Mucosa of descending colon (tissue), 3 donors: ENCODE measurements around the gene ABLIM2. TPM values are rescaled to one million over a fixed set of nuclear protein-coding genes. Genes with fewer than 3 reads are reported as not detected.
A peak's percentile ranks its signal among the peaks of the same experiment; 100 is the strongest.

Experiments used
- ATAC-seq: fragments of 200-7000 bp; cut with Tn5 transposase; one replicate; pipeline ENCODE4 v1.9.1; 2020; ENCODE audit warnings: mild to moderate bottlenecking, moderate library complexity
- DNase-seq, 3 donors: peaks; one replicate each; pipeline ENCODE4 v3.0.0-alpha.2; 2020
- H3K36me3 ChIP-seq: fragments of 200-600 bp; one replicate; pipeline ENCODE4 v1.8.0; 2021; ENCODE audit warnings: low read depth, mild to moderate bottlenecking
- H3K4me1 ChIP-seq: fragments of 200-600 bp; one replicate; pipeline ENCODE4 v1.8.0; 2021; ENCODE audit warnings: low read depth, mild to moderate bottlenecking
- H3K4me3 ChIP-seq: fragments of 200-600 bp; one replicate; pipeline ENCODE4 v1.8.0; 2021; ENCODE audit warnings: mild to moderate bottlenecking
- H3K9me3 ChIP-seq: fragments of 200-600 bp; one replicate; pipeline ENCODE4 v1.8.0; 2021; ENCODE audit warnings: mild to moderate bottlenecking
- intact Hi-C, 2 donors: fragments of 100-400 bp; cut with DNase I in 1 of 2; cut with micrococcal nuclease in 1 of 2; formaldehyde crosslinking; loops; one replicate each; pipeline versions ENCODE4 v1.11.0 to v1.11.1; 2022; cut with DNase I, micrococcal nuclease
- total RNA-seq, 3 donors: library from RNA; stranded (reverse); fragmentation: NEBNext Ultra II Directional in 2 of 3; extraction: Animal tissue kit (Norgen Biotek cat#: 25700) in 2 of 3; gene quantifications; one replicate each; pipeline versions ENCODE4 v1.2.1 to v1.2.4, GENCODE V29; 2021 to 2023
- TF ChIP-seq, protein P1 (sequence below): fragments of 200-600 bp; IDR thresholded peaks from one replicate; pipeline ENCODE4 v1.8.0; 2022; ENCODE audit warnings: antibody characterized with exemption, mild to moderate bottlenecking
- donor health status: DM: no; HTN: no; CAD: no; lungs with moderate emphysema.
- donor health status: DM: no; HTN: no; CAD: no.
- donor health status: DM: no; HTN: yes; CAD: no.

ABLIM2 gene
- total RNA-seq, 3 donors from 2014 or later, result 15.0 to 15.8 (median 15.5) TPM

GRCh38 chr4:8109406-8110065 is 49.1 kb downstream of the ABLIM2 start:
- ATAC-seq (no peak), DNase-seq (peak in 1 of 3 donors; percentile 24)
- H3K4me3 ChIP-seq, result no peak overlapping the region
- TF ChIP-seq, protein P1, sequence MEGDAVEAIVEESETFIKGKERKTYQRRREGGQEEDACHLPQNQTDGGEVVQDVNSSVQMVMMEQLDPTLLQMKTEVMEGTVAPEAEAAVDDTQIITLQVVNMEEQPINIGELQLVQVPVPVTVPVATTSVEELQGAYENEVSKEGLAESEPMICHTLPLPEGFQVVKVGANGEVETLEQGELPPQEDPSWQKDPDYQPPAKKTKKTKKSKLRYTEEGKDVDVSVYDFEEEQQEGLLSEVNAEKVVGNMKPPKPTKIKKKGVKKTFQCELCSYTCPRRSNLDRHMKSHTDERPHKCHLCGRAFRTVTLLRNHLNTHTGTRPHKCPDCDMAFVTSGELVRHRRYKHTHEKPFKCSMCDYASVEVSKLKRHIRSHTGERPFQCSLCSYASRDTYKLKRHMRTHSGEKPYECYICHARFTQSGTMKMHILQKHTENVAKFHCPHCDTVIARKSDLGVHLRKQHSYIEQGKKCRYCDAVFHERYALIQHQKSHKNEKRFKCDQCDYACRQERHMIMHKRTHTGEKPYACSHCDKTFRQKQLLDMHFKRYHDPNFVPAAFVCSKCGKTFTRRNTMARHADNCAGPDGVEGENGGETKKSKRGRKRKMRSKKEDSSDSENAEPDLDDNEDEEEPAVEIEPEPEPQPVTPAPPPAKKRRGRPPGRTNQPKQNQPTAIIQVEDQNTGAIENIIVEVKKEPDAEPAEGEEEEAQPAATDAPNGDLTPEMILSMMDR, result no peak
- H3K9me3 ChIP-seq, result no peaks in the 10 kb centered on the region
- intact Hi-C loops, result no loop called here
- H3K4me1 ChIP-seq, result peaks cover 18% of the 10 kb centered on the region
- no peaks in the 10 kb centered on the region for H3K36me3 ChIP-seq

GRCh38 chr4:8108991-8109390 is 49.6 kb downstream of the ABLIM2 start:
- peak in 1 of 3 donors; percentile 49 for DNase-seq
- no peak for ATAC-seq
- Histone ChIP-seq H3K4me1 (peaks cover 13% of the 10 kb centered on the region), H3K9me3 (no peaks in the 10 kb centered on the region), H3K36me3 (no peaks in the 10 kb centered on the region), H3K4me3 (no peak overlapping the region)
- intact Hi-C loops, result no loop called here
- TF ChIP-seq, protein P1, result no peak

DNA sequence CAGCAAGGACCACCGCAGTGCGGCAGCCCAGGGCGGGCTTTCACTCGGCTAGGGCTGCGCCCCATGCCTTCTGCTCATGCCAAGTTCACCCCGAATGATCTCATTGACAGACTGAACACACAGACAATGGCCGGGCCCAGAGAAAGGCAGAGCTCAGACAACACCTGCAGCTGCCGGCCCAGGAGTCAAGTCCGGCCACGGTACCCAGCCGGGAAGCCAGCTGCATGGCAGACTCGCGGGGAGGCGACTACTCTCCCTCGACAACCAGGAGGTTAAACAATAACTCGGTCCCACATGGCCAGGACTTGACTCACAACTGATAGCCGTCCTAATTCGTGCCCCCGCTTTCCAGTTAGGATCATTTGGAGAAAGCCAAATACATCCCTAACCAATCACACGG is 50.4 kb downstream of the ABLIM2 start:
- no peaks in the 10 kb centered on the region for H3K9me3 ChIP-seq
- H3K4me1 ChIP-seq, result peaks cover 6% of the 10 kb centered on the region
- intact Hi-C loops, result no loop called here
- ATAC-seq, result peak; percentile 75
- H3K36me3 ChIP-seq, result no peaks in the 10 kb centered on the region
- H3K4me3 ChIP-seq, result no peak overlapping the region
- TF ChIP-seq, protein P1, result no peak
- peak; percentile 54 to 70 (median 56) for DNase-seq

DNA sequence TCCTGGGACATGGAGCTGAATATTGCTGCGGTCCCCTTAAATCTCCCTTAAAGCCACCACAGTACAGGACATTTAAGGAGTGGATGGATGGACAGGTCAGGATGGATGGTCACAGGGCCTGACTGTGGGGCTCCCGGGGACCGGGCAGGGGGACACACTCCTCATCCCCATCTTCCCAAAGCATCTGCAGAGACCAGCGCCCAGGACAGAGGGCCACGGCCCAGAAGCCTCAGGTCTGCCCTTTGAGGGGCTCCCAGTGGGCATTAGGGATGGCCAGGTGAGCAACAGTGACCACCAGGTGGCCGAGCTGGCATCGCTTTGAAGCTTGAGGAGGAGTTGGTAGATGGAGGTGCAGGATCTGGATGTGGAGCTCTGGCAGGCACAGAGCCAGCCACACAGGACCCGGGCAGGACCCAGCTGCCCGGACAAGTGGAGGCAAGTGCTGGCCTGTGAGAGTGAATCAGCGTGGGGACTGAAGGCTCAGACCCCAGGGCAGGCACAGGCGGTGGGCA is 51.4 kb downstream of the ABLIM2 start:
- ATAC-seq (no peak), DNase-seq (peak in 1 of 3 donors; percentile 35)
- intact Hi-C loops, result no loop called here
- TF ChIP-seq, protein P1, result no peak
- Histone ChIP-seq H3K9me3 (no peaks in the 10 kb centered on the region), H3K36me3 (no peaks in the 10 kb centered on the region), H3K4me1 (no peaks in the 10 kb centered on the region), H3K4me3 (no peak overlapping the region)

GRCh38 chr4:8106451-8107025 is 52.1 kb downstream of the ABLIM2 start:
- no peak overlapping the region for H3K4me3 ChIP-seq
- H3K36me3 ChIP-seq, result no peaks in the 10 kb centered on the region
- TF ChIP-seq, protein P1, result no peak
- no peak for ATAC-seq
- H3K9me3 ChIP-seq, result no peaks in the 10 kb centered on the region
- intact Hi-C loops, result no loop called here
- peak in 1 of 3 donors; percentile 27 for DNase-seq
- H3K4me1 ChIP-seq, result peaks cover 3% of the 10 kb centered on the region
